Mononuclear cell (primary cell): ENCODE results near the gene GPR158. TPM values are rescaled to one million over a fixed set of nuclear protein-coding genes. Genes with fewer than 3 reads are reported as not detected.

ENCODE experiments used
- H3K27me3 ChIP-seq: 2 replicates; pipeline ENCODE4 v1.6.0; 2011; ENCODE audit warnings: low read length, control low read depth; ENCODE audit not compliant: insufficient read depth
- H3K4me1 ChIP-seq: 2 replicates; pipeline ENCODE4 v1.5.1; 2011; ENCODE audit warnings: mild to moderate bottlenecking, low read length, control low read depth; ENCODE audit not compliant: insufficient read depth
- H3K4me3 ChIP-seq: 2 replicates; pipeline ENCODE4 v1.5.1; 2011; ENCODE audit warnings: mild to moderate bottlenecking, low read length, moderate library complexity
- H3K9me3 ChIP-seq: 2 replicates; pipeline ENCODE4 v1.5.1; 2011; ENCODE audit warnings: low read depth, mild to moderate bottlenecking, control low read depth, low read length
- total RNA-seq: library from RNA; depleted of rRNA; stranded (reverse); fragments of >200 nt; gene quantifications from one replicate; pipeline ENCODE4 v1.2.3, GENCODE V29; 2012

The GPR158 gene
- total RNA-seq, 1 donor = under 0.01 TPM

- Histone ChIP-seq H3K9me3 (no peaks in the 10 kb centered on the region), H3K4me3 (no peak overlapping the region), H3K4me1 (no peaks in the 10 kb centered on the region), H3K27me3 (peaks cover 59% of the 10 kb centered on the region)
These were observed 2.4 kb downstream of the GPR158 start for GRCh38 chr10:25177093-25177753.

- H3K4me3 ChIP-seq = no peak overlapping the region
- no peaks in the 10 kb centered on the region for H3K4me1 ChIP-seq
- no peaks in the 10 kb centered on the region for H3K9me3 ChIP-seq
- H3K27me3 ChIP-seq = peaks cover 56% of the 10 kb centered on the region
These were observed 2.9 kb downstream of the GPR158 start for GRCh38 chr10:25177754-25178135.

GRCh38 chr10:25178411-25178810 is 3.6 kb downstream of the GPR158 start:
- Histone ChIP-seq H3K27me3 (peaks cover 51% of the 10 kb centered on the region), H3K4me3 (no peak overlapping the region), H3K4me1 (no peaks in the 10 kb centered on the region), H3K9me3 (no peaks in the 10 kb centered on the region)

GRCh38 chr10:25180801-25181200 is 6.0 kb downstream of the GPR158 start:
- Histone ChIP-seq H3K27me3 (peaks cover 27% of the 10 kb centered on the region), H3K9me3 (no peaks in the 10 kb centered on the region), H3K4me3 (no peak overlapping the region), H3K4me1 (no peaks in the 10 kb centered on the region)

- Histone ChIP-seq H3K9me3 (no peaks in the 10 kb centered on the region), H3K4me1 (no peaks in the 10 kb centered on the region), H3K4me3 (no peak overlapping the region), H3K27me3 (peaks cover 8% of the 10 kb centered on the region)
These were observed 7.8 kb downstream of the GPR158 start for GRCh38 chr10:25182636-25183035.

GRCh38 chr10:25191162-25191895 is 16.5 kb downstream of the GPR158 start:
- no peaks in the 10 kb centered on the region for H3K4me1 ChIP-seq
- no peak overlapping the region for H3K4me3 ChIP-seq
- no peaks in the 10 kb centered on the region for H3K27me3 ChIP-seq

GRCh38 chr10:25198151-25198550 is 23.4 kb downstream of the GPR158 start:
- H3K27me3 ChIP-seq = no peaks in the 10 kb centered on the region
- H3K4me3 ChIP-seq = no peak overlapping the region
- H3K4me1 ChIP-seq = no peaks in the 10 kb centered on the region
- H3K9me3 ChIP-seq = no peaks in the 10 kb centered on the region

More at GRCh38 chr10:25191162-25191895, 16.5 kb downstream of the GPR158 start:
- H3K9me3 ChIP-seq = no peaks in the 10 kb centered on the region

GRCh38 chr10:25206693-25207414 is 32.1 kb downstream of the GPR158 start:
- Histone ChIP-seq H3K4me1 (no peaks in the 10 kb centered on the region), H3K9me3 (no peaks in the 10 kb centered on the region), H3K4me3 (no peak overlapping the region), H3K27me3 (no peaks in the 10 kb centered on the region)

- H3K4me1 ChIP-seq = no peaks in the 10 kb centered on the region
- H3K9me3 ChIP-seq = no peaks in the 10 kb centered on the region
- no peak overlapping the region for H3K4me3 ChIP-seq
- no peaks in the 10 kb centered on the region for H3K27me3 ChIP-seq
These were observed 34.8 kb downstream of the GPR158 start for GRCh38 chr10:25209618-25210017.

GRCh38 chr10:25210265-25210664 is 35.5 kb downstream of the GPR158 start:
- Histone ChIP-seq H3K4me3 (no peak overlapping the region), H3K27me3 (no peaks in the 10 kb centered on the region), H3K9me3 (no peaks in the 10 kb centered on the region)

GRCh38 chr10:25220156-25220555 is 45.4 kb downstream of the GPR158 start:
- Histone ChIP-seq H3K4me3 (no peak overlapping the region), H3K4me1 (no peaks in the 10 kb centered on the region), H3K27me3 (no peaks in the 10 kb centered on the region), H3K9me3 (no peaks in the 10 kb centered on the region)

More at GRCh38 chr10:25210265-25210664, 35.5 kb downstream of the GPR158 start:
- H3K4me1 ChIP-seq = no peaks in the 10 kb centered on the region

GRCh38 chr10:25222085-25222660 is 47.4 kb downstream of the GPR158 start:
- no peak overlapping the region for H3K4me3 ChIP-seq
- H3K27me3 ChIP-seq = no peaks in the 10 kb centered on the region
- H3K9me3 ChIP-seq = no peaks in the 10 kb centered on the region
- H3K4me1 ChIP-seq = no peaks in the 10 kb centered on the region

- H3K4me1 ChIP-seq = no peaks in the 10 kb centered on the region
- H3K27me3 ChIP-seq = no peaks in the 10 kb centered on the region
- no peaks in the 10 kb centered on the region for H3K9me3 ChIP-seq
- no peak overlapping the region for H3K4me3 ChIP-seq
These were observed 52.2 kb downstream of the GPR158 start for GRCh38 chr10:25226775-25227682.

- H3K4me3 ChIP-seq = no peak overlapping the region
- no peaks in the 10 kb centered on the region for H3K9me3 ChIP-seq
- H3K4me1 ChIP-seq = no peaks in the 10 kb centered on the region
- no peaks in the 10 kb centered on the region for H3K27me3 ChIP-seq
These were observed 57.0 kb downstream of the GPR158 start for GRCh38 chr10:25231751-25232150.
